ENCODE results near the gene SLAMF6. TPM values are rescaled to one million over a fixed set of nuclear protein-coding genes. Genes with fewer than 3 reads are reported as not detected.
A peak's percentile ranks its signal among the peaks of the same experiment; 100 is the strongest.
"Not testable (repeated sequence)": the region's sequence is repeated elsewhere in the genome, so short reads cannot be mapped to it uniquely, and the experiment has no call there.

The SLAMF6 gene
- total RNA-seq, 4 donors from 2014 or later: 0.57 to 10.7 (median 5.2) TPM

DNA sequence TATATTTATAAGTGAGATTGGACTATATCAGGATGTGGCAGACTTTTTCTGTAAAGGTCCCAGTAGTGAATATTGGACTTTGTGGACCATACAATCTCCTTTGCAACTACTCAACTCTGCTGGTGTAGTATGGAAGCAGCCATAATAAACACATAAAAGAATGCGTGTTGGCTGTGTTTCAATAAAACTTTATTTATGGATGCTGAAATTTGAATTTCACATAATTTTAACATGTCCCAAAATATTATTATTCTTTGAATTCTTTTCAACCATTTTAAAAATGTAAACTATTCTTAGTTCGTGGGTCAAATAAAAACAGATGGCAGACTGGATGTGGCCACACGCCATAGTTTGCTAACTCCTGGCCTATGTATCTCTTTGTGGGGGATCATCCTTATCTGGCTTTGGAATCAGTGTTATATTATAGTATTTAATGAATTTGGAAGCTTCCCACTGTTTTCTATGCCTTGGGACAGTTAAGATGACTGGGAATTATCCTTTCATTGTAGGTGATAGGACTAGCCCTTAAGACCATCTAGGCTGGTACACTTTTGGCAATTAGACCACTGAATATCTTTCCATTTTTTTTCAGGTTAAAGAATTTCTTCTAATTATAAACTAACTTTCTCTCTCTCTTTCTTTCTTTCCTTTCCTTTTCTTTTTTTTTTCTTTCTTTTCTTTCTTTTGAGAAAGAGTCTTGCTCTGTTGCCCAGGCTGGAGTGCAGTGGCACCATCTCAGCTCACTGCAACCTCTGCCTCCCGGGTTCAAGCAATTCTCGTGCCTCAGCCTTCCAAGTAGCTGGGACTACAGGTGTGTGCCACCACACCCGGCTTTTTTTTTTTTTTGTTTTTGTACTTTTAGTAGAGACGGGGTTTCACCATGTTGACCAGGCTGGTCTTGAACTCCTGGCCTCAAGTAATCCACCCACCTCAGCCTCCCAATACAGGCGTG, 14.9 kb upstream of the SLAMF6 start:
- Histone ChIP-seq H3K27ac (peak overlapping the region in 3 of 4 donors; percentile 76 to 83 (median 78)), H3K4me1 (peaks cover 3 to 51% (median 19%) of the 10 kb centered on the region in 4 donors), H3K36me3 (no peaks in the 10 kb centered on the region), H3K27me3 (no peaks in the 10 kb centered on the region), H3K9me3 (peaks cover 0 to 19% (median 0%) of the 10 kb centered on the region in 4 donors), H3K4me3 (no peak overlapping the region)
- DNase-seq: no peak
- TF ChIP-seq POLR2A (IDR thresholded peaks at IDR 0.05): no peak
- TF ChIP-seq, protein P1, sequence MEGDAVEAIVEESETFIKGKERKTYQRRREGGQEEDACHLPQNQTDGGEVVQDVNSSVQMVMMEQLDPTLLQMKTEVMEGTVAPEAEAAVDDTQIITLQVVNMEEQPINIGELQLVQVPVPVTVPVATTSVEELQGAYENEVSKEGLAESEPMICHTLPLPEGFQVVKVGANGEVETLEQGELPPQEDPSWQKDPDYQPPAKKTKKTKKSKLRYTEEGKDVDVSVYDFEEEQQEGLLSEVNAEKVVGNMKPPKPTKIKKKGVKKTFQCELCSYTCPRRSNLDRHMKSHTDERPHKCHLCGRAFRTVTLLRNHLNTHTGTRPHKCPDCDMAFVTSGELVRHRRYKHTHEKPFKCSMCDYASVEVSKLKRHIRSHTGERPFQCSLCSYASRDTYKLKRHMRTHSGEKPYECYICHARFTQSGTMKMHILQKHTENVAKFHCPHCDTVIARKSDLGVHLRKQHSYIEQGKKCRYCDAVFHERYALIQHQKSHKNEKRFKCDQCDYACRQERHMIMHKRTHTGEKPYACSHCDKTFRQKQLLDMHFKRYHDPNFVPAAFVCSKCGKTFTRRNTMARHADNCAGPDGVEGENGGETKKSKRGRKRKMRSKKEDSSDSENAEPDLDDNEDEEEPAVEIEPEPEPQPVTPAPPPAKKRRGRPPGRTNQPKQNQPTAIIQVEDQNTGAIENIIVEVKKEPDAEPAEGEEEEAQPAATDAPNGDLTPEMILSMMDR (IDR thresholded peaks at IDR 0.05): no peak

DNA sequence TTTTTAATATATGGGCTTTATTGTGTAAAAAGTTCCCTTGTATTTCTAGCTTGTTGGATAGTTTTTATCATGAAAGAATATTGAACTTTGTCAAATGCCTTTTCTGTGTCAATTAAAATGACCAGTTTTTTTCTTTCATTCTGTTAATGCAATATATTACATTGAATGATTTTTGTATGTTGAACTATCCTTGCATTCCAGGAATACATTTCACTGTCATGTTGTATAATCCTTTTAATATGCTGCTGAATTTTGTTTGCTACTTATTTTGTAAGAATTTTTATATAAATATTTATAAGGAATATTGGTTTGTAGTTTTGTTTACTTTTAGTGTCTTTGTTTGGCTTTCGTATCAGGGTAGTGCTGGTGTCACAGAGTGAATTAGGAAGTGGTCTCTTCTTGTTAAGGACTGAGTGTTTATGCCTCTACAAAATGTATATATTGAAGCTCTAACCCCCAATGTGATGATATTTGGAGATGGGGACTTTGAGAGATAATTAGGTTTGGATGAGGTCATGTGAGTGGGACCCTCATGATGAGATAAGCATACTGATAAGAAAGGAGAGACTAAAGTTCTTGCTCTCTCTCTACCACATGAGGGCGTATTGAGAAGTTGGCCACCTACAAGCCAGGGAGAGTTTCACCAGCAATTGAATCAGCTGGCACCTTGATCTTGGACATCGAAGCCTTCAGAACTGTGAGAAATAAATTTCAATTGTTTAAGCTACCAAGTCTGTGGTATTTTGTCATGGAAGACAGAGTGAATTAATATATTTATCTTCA, 12.0 kb upstream of the SLAMF6 start:
- DNase-seq: no peak
- peaks cover 3 to 21% (median 9%) of the 10 kb centered on the region in 4 donors for H3K4me1 ChIP-seq
- H3K27ac ChIP-seq: no peak overlapping the region
- H3K27me3 ChIP-seq: no peaks in the 10 kb centered on the region
- no peak overlapping the region for H3K4me3 ChIP-seq
- TF ChIP-seq, protein P1 (IDR thresholded peaks at IDR 0.05): peak in 1 of 6 experiments; percentile 8
- TF ChIP-seq POLR2A (IDR thresholded peaks at IDR 0.05): no peak
- peaks cover 0 to 19% (median 0%) of the 10 kb centered on the region in 4 donors for H3K9me3 ChIP-seq
- H3K36me3 ChIP-seq: no peaks in the 10 kb centered on the region

DNA sequence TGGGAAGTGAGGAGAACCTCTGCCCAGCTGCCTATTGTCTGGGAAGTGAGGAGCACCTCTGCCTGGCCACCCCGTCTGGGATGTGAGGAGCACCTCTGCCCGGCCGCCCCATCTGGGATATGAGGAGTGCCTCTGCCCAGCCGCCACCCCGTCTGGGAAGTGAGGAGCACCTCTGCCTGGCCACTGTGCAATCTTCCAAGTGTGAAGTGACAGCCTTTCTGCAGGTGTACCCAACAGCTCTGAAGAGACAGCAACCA, 9.4 kb upstream of the SLAMF6 start:
- not testable (repeated sequence) for H3K36me3 ChIP-seq, H3K4me3 ChIP-seq, H3K4me1 ChIP-seq, DNase-seq, H3K27ac ChIP-seq, H3K27me3 ChIP-seq
- peaks cover 0 to 19% (median 0%) of the 10 kb centered on the region in 4 donors for H3K9me3 ChIP-seq

DNA sequence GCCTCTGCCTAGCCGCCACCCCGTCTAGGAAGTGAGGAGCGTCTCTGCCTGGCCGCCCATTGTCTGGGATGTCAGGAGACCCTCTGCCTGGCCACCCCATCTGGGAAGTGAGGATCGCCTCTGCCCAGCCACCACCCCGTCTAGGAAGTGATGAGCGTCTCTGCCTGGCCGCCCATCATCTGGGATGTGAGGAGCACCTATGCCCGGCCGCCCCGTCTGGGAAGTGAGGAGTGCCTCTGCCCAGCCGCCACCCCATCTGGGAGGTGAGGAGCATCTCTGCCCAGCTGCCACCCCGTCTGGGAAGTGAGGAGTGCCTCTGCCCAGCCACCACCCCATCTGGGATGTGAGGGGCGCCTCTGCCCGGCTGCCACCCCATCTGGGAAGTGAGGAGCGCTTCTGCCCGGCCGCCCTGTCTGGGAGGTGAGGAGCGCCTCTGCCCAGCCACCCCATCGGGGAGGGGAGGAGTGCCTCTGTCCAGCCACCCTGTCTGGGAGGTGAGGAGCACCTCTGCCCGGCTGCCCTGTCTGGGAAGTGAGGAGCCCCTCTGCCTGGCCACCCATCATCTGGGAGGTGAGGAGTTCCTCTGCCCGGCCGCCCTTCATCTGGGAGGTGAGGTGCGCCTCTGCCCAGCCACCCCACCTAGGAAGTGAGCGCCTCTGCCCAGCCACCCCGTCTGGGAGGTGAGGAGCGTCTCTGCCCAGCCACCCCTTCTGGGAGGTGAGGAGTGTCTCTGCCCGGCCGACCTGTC, 8.9 kb upstream of the SLAMF6 start:
- H3K4me3 ChIP-seq, H3K36me3 ChIP-seq, H3K4me1 ChIP-seq, DNase-seq, H3K27ac ChIP-seq, H3K27me3 ChIP-seq: not testable (repeated sequence)
- H3K9me3 ChIP-seq: peaks cover 0 to 19% (median 0%) of the 10 kb centered on the region in 4 donors

DNA sequence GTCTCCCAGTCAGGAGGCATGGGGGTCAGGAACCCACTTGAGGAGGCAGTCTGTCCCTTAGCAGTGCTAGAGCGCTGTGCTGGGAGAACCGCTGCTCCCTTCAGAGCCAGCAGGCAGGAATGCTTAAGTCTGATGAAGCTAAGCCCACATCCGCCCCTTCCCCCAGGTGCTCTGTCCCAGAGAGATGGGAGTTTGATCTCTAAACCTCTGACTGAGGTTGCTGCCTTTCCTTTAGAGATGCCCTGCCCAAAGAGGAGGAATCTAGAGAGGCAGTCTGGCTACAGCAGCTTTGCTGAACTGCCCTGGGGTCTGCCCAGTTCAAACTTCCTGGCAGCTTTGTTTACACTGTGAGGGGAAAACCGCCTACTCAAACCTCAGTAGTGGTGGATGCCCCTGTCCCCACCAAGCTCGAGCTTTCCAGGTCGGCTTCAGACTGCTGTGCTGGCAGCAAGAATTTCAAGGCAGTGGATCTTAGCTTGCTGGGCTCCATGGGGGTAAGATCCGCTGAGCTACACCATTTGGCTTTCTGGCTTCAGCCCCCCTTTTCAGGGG, 6.4 kb upstream of the SLAMF6 start:
- H3K9me3 ChIP-seq, H3K27ac ChIP-seq, DNase-seq, H3K36me3 ChIP-seq, H3K4me3 ChIP-seq, H3K4me1 ChIP-seq, H3K27me3 ChIP-seq: not testable (repeated sequence)

DNA sequence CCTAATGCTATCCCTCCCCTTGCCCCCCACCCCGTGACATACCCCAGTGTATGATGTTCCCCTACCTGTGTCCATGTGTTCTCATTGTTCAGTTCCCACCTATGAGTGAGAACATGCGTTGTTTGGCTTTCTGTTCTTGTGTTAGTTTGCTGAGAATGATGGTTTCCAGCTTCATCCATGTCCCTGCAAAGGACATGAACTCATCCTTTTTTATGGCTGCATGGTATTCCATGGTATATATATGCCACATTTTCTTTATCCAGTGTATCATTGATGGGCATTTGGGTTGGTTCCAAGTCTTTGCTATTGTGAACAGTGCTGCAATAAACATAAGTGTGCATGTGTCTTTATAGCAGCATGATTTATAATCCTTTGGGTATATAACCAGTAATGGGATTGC, 734 bp upstream of the SLAMF6 start:
- H3K4me1 ChIP-seq, DNase-seq, H3K27me3 ChIP-seq, H3K4me3 ChIP-seq, H3K36me3 ChIP-seq, H3K9me3 ChIP-seq: not testable (repeated sequence)
- H3K27ac ChIP-seq: peak overlapping the region in 1 of 4 donors; percentile 76

DNA sequence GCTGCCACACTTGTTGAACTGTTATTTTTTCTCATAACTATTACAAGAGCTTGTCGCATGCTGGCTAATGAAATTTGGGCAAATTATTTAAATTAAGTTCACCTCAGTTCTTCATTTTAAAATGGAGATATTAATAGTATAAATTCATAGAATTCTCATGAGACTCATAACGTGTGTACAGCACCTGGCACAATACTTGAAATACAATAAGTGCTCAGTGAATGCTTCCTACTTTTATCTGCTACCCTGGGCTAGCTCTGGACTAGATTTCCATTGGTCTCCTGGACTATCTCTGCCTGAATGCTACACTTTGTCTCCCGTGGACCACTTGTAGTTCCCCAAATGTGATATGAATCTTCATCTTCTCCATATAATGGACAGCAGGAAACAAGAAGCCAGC, 919 bp downstream of the SLAMF6 start:
- DNase-seq: no peak
- peaks cover 0 to 4% (median 0%) of the 10 kb centered on the region in 4 donors for H3K4me1 ChIP-seq
- no peaks in the 10 kb centered on the region for H3K27me3 ChIP-seq
- peak overlapping the region; percentile 35 to 81 (median 62) for H3K27ac ChIP-seq
- H3K4me3 ChIP-seq: peak overlapping the region; percentile 11 to 46 (median 26)
- no peaks in the 10 kb centered on the region for H3K9me3 ChIP-seq
- TF ChIP-seq, protein P1 (IDR thresholded peaks at IDR 0.05): no peak
- no peak for TF ChIP-seq POLR2A (IDR thresholded peaks at IDR 0.05)
- no peaks in the 10 kb centered on the region for H3K36me3 ChIP-seq

Measured in Peyer's patch (tissue), 4 donors.